Measurements from ENCODE around the gene UAP1. TPM values are rescaled to one million over a fixed set of nuclear protein-coding genes. Genes with fewer than 3 reads are reported as not detected.

The UAP1 gene
- total RNA-seq, 2 donors from 2014 or later: 37.5 to 53.1 TPM

- Histone ChIP-seq H3K9me3 (peaks cover 0 to 4% of the 10 kb centered on the region in 2 donors), H3K27me3 (no peaks in the 10 kb centered on the region), H3K4me1 (peaks cover 0 to 5% of the 10 kb centered on the region in 2 donors), H3K27ac (peak overlapping the region; percentile 53 to 69), H3K4me3 (no peak overlapping the region), H3K36me3 (no peaks in the 10 kb centered on the region)
- DNase-seq (ENCODE audit: low spot score): peak; percentile 78
- TF ChIP-seq, protein P1, sequence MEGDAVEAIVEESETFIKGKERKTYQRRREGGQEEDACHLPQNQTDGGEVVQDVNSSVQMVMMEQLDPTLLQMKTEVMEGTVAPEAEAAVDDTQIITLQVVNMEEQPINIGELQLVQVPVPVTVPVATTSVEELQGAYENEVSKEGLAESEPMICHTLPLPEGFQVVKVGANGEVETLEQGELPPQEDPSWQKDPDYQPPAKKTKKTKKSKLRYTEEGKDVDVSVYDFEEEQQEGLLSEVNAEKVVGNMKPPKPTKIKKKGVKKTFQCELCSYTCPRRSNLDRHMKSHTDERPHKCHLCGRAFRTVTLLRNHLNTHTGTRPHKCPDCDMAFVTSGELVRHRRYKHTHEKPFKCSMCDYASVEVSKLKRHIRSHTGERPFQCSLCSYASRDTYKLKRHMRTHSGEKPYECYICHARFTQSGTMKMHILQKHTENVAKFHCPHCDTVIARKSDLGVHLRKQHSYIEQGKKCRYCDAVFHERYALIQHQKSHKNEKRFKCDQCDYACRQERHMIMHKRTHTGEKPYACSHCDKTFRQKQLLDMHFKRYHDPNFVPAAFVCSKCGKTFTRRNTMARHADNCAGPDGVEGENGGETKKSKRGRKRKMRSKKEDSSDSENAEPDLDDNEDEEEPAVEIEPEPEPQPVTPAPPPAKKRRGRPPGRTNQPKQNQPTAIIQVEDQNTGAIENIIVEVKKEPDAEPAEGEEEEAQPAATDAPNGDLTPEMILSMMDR (IDR thresholded peaks at IDR 0.05): no peak
These were observed 13.4 kb upstream of the UAP1 start for GRCh38 chr1:162548170-162548569.

DNA sequence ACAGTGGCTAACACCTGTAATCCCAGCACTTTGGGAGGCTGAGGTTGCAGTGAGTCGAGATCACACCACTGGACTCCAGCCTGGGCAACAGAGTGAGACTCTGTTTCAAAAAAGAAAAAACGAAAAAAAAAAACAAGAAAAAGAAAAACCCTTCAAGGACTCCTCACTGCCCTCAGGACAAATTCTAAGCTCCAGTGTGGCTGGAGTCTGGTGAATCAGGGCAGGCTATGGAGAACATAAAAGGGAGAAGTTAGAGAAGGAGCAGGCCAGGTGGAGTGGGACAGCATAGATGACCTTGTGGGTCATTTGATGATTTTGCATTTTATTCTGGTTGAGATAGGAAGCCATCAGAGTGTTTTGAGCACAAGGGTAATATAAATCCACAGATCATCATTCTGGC lies 12.5 kb upstream of the UAP1 start:
- H3K27ac ChIP-seq: peak overlapping the region; percentile 53 to 69
- TF ChIP-seq, protein P1 (IDR thresholded peaks at IDR 0.05): no peak
- H3K27me3 ChIP-seq: no peaks in the 10 kb centered on the region
- H3K4me3 ChIP-seq: no peak overlapping the region
- no peaks in the 10 kb centered on the region for H3K9me3 ChIP-seq
- H3K4me1 ChIP-seq: peaks cover 0 to 5% of the 10 kb centered on the region in 2 donors
- H3K36me3 ChIP-seq: no peaks in the 10 kb centered on the region
- DNase-seq (ENCODE audit: low spot score): no peak

- TF ChIP-seq, protein P1 (IDR thresholded peaks at IDR 0.05): no peak
- DNase-seq (ENCODE audit: low spot score): no peak
- H3K36me3 ChIP-seq: no peaks in the 10 kb centered on the region
- H3K27me3 ChIP-seq: no peaks in the 10 kb centered on the region
- H3K9me3 ChIP-seq: no peaks in the 10 kb centered on the region
- no peak overlapping the region for H3K4me3 ChIP-seq
- H3K4me1 ChIP-seq: peaks cover 0 to 5% of the 10 kb centered on the region in 2 donors
- peak overlapping the region in 1 of 2 donors; percentile 50 for H3K27ac ChIP-seq
These were observed 10.6 kb upstream of the UAP1 start for GRCh38 chr1:162550925-162551324.

- TF ChIP-seq, protein P1 (IDR thresholded peaks at IDR 0.05): no peak
- H3K4me3 ChIP-seq: no peak overlapping the region
- H3K27me3 ChIP-seq: no peaks in the 10 kb centered on the region
- no peaks in the 10 kb centered on the region for H3K9me3 ChIP-seq
- DNase-seq (ENCODE audit: low spot score): no peak
- peak overlapping the region; percentile 55 to 80 for H3K27ac ChIP-seq
- peaks cover 0 to 5% of the 10 kb centered on the region in 2 donors for H3K4me1 ChIP-seq
- no peaks in the 10 kb centered on the region for H3K36me3 ChIP-seq
These were observed 9.4 kb upstream of the UAP1 start for GRCh38 chr1:162551969-162552683.

GRCh38 chr1:162552684-162553252 lies 8.8 kb upstream of the UAP1 start:
- Histone ChIP-seq H3K4me1 (peaks cover 0 to 5% of the 10 kb centered on the region in 2 donors), H3K4me3 (no peak overlapping the region), H3K9me3 (no peaks in the 10 kb centered on the region), H3K27ac (peak overlapping the region; percentile 55 to 80), H3K27me3 (no peaks in the 10 kb centered on the region), H3K36me3 (no peaks in the 10 kb centered on the region)
- no peak for DNase-seq (ENCODE audit: low spot score)
- TF ChIP-seq, protein P1 (IDR thresholded peaks at IDR 0.05): no peak

All from right atrium auricular region (tissue), 2 donors.